Nephron (organoid): Measurements from ENCODE around the gene ATP5F1D.

Source experiments
- H3K27ac Mint-ChIP-seq, 3 experiments: 2 replicates each; pipeline ENCODE4 v1.8.0; 2020; ENCODE audit warnings: mixed read lengths in 3 of 3, mild to moderate bottlenecking in 2 of 3, moderate library complexity in 1 of 3
- H3K27me3 Mint-ChIP-seq: 2 replicates; pipeline ENCODE4 v1.8.0; 2021; ENCODE audit warnings: low read depth, mild to moderate bottlenecking, moderate library complexity, mixed read lengths
- H3K36me3 Mint-ChIP-seq: 2 replicates; pipeline ENCODE4 v1.8.0; 2020; ENCODE audit warnings: low read depth, mixed read lengths
- H3K4me1 Mint-ChIP-seq: 2 replicates; pipeline ENCODE4 v1.8.0; 2020; ENCODE audit warnings: mixed read lengths
- H3K4me3 Mint-ChIP-seq, 3 experiments: 2 replicates each; pipeline ENCODE4 v1.8.0; 2020; ENCODE audit warnings: mild to moderate bottlenecking in 3 of 3, mixed read lengths in 3 of 3, moderate library complexity in 2 of 3
- H3K9me3 Mint-ChIP-seq: 2 replicates; pipeline ENCODE4 v1.8.0; 2020; ENCODE audit warnings: mixed read lengths
- TF ChIP-seq, protein P1 (sequence below), 3 experiments: fragments of 200-600 bp; sonication (generic); IDR thresholded peaks; one replicate each; pipeline ENCODE4 v1.5.0; 2021; ENCODE audit warnings: antibody characterized with exemption in 3 of 3; ENCODE audit not compliant: unreplicated experiment in 3 of 3

ATP5F1D gene

GRCh38 chr19:1249298-1249989, 7.9 kb downstream of the ATP5F1D start:
- Mint-ChIP-seq H3K36me3 (peaks cover 13% of the 10 kb centered on the region), H3K27ac (peak overlapping the region; percentile 94 to 98 (median 98))

GRCh38 chr19:1249990-1250436, 8.5 kb downstream of the ATP5F1D start:
- Mint-ChIP-seq H3K36me3 (peaks cover 19% of the 10 kb centered on the region), H3K9me3 (no peaks in the 10 kb centered on the region), H3K27ac (peak overlapping the region; percentile 94 to 98 (median 98)), H3K4me1 (no peaks in the 10 kb centered on the region), H3K4me3 (peak overlapping the region; percentile 90 to 96 (median 95)), H3K27me3 (no peaks in the 10 kb centered on the region)
- TF ChIP-seq, protein P1, sequence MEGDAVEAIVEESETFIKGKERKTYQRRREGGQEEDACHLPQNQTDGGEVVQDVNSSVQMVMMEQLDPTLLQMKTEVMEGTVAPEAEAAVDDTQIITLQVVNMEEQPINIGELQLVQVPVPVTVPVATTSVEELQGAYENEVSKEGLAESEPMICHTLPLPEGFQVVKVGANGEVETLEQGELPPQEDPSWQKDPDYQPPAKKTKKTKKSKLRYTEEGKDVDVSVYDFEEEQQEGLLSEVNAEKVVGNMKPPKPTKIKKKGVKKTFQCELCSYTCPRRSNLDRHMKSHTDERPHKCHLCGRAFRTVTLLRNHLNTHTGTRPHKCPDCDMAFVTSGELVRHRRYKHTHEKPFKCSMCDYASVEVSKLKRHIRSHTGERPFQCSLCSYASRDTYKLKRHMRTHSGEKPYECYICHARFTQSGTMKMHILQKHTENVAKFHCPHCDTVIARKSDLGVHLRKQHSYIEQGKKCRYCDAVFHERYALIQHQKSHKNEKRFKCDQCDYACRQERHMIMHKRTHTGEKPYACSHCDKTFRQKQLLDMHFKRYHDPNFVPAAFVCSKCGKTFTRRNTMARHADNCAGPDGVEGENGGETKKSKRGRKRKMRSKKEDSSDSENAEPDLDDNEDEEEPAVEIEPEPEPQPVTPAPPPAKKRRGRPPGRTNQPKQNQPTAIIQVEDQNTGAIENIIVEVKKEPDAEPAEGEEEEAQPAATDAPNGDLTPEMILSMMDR (IDR thresholded peaks at IDR 0.05; ENCODE audit: unreplicated experiment in 3 of 3), result no peak

More at GRCh38 chr19:1249298-1249989, 7.9 kb downstream of the ATP5F1D start:
- TF ChIP-seq, protein P1 (IDR thresholded peaks at IDR 0.05; ENCODE audit: unreplicated experiment in 3 of 3), result no peak
- Mint-ChIP-seq H3K4me1 (peaks cover 4% of the 10 kb centered on the region), H3K9me3 (no peaks in the 10 kb centered on the region), H3K27me3 (no peaks in the 10 kb centered on the region), H3K4me3 (peak overlapping the region; percentile 90 to 96 (median 95))

GRCh38 chr19:1250437-1251260, 9.1 kb downstream of the ATP5F1D start:
- peak overlapping the region; percentile 79 to 98 (median 91) for H3K27ac Mint-ChIP-seq
- no peaks in the 10 kb centered on the region for H3K4me1 Mint-ChIP-seq
- peak overlapping the region; percentile 90 to 93 (median 92) for H3K4me3 Mint-ChIP-seq
- no peaks in the 10 kb centered on the region for H3K27me3 Mint-ChIP-seq
- H3K9me3 Mint-ChIP-seq, result no peaks in the 10 kb centered on the region
- TF ChIP-seq, protein P1 (IDR thresholded peaks at IDR 0.05; ENCODE audit: unreplicated experiment in 3 of 3), result no peak
- H3K36me3 Mint-ChIP-seq, result peaks cover 20% of the 10 kb centered on the region

DNA sequence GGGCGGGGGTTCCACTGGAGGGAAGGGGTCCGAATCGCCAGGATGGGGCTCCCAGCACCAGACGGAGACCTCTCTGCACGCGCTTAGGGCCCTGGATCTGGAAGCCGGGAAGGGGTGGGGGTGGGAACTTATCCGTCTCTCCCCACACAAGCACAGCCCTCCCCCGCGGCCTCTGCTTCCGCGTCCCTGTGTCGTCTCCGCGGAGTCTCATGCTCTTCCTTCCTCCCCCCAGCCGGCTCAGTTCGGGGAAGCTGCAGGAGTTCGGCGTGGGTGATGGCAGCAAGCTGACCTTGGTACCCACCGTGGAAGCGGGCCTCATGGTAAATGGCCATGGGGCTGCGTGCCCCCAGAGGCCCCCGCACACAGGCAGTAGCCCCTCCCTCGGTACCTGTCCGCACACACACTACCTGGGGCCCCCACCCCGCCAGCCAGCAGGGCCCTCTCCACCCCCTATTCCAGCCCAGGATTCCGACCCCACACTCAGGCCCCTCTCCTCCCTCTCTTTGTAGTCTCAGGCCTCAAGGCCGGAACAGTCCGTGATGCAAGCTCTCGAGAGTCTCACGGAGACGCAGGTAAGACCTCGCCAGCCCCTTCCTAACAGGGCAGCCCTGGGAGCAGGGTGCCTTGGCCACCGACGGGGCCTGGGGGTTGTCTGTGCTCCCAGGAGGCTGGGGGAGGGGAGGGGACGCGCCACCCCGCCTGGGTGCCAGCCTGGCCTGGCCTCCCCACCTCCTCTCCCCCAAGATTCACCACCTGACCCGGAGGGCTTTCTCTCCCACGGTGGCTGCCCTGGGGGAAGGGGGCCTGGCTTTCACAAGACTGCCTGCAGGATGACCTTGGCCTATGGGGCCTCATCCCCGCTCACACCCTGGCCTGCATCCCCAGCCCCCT, 10.0 kb downstream of the ATP5F1D start:
- peak overlapping the region; percentile 90 to 93 (median 92) for H3K4me3 Mint-ChIP-seq
- H3K9me3 Mint-ChIP-seq, result no peaks in the 10 kb centered on the region
- H3K36me3 Mint-ChIP-seq, result peaks cover 23% of the 10 kb centered on the region
- TF ChIP-seq, protein P1 (IDR thresholded peaks at IDR 0.05; ENCODE audit: unreplicated experiment in 3 of 3), result no peak
- no peaks in the 10 kb centered on the region for H3K4me1 Mint-ChIP-seq
- no peaks in the 10 kb centered on the region for H3K27me3 Mint-ChIP-seq
- H3K27ac Mint-ChIP-seq, result peak overlapping the region; percentile 79 to 98 (median 91)

DNA sequence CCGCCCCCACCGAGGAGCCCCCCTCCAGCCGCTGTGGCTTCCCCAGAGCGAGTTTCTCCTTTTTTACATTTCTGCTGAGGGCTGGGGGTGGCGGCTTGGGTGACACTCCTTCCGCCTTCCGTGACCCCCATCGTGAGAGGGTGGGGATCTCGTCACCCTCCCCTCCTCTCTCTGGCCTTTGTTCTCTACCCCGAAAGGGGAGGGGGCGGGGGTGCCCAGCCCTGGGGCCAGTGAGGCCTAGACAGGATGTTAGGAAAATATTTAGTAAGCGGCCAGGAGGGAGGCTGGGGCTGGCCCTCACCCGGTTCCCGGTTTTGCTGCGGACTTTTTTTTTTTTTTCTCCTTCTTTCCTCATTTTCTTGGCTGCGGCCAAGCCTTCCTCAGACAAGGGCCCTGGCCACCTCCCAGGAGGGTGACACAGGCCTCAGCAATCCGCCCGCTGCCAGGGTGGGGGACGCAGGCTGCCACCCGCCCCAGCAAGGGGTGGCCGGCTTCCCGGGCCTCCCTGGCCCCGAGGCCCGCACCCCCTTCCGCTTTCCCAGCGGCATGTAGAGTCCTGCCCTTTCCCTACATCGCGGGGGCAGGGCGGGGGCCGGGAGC, 10.8 kb downstream of the ATP5F1D start:
- TF ChIP-seq, protein P1 (IDR thresholded peaks at IDR 0.05; ENCODE audit: unreplicated experiment in 3 of 3), result no peak
- peaks cover 1% of the 10 kb centered on the region for H3K4me1 Mint-ChIP-seq
- peak overlapping the region; percentile 90 to 93 (median 92) for H3K4me3 Mint-ChIP-seq
- peak overlapping the region; percentile 20 to 98 (median 55) for H3K27ac Mint-ChIP-seq
- no peaks in the 10 kb centered on the region for H3K27me3 Mint-ChIP-seq
- no peaks in the 10 kb centered on the region for H3K9me3 Mint-ChIP-seq
- peaks cover 26% of the 10 kb centered on the region for H3K36me3 Mint-ChIP-seq
